ENCODE data around the gene JAKMIP1.

Gene JAKMIP1

GRCh38 chr4:6085691-6086628, 114.4 kb downstream of the JAKMIP1 start:
- TF ChIP-seq REST (IDR thresholded peaks at IDR 0.05; ENCODE audit: low read depth), result no peak
- no peak for TF ChIP-seq RAD21 (IDR thresholded peaks at IDR 0.05; ENCODE audit: low read depth)
- TF ChIP-seq TAF1 (IDR thresholded peaks at IDR 0.05; ENCODE audit: low read depth), result no peak
- no peak for TF ChIP-seq CREB1 (IDR thresholded peaks at IDR 0.05; ENCODE audit: low read depth)
- no peak for TF ChIP-seq MAX (IDR thresholded peaks at IDR 0.05)
- no peak for TF ChIP-seq TCF12 (IDR thresholded peaks at IDR 0.05; ENCODE audit: low read depth)
- no peak for TF ChIP-seq ZBTB7A (IDR thresholded peaks at IDR 0.05; ENCODE audit: low read depth)
- no peak for TF ChIP-seq USF1 (IDR thresholded peaks at IDR 0.05)
- no peak for TF ChIP-seq FOXM1 (IDR thresholded peaks at IDR 0.05; ENCODE audit: borderline replicate concordance, low read depth)
- no peak for TF ChIP-seq EGR1 (IDR thresholded peaks at IDR 0.05)
- no peak for TF ChIP-seq NFIC (IDR thresholded peaks at IDR 0.05)
- no peak for TF ChIP-seq EP300 (IDR thresholded peaks at IDR 0.05; ENCODE audit: borderline replicate concordance)
- TF ChIP-seq YY1 (IDR thresholded peaks at IDR 0.05; ENCODE audit: low read depth), result no peak

- TF ChIP-seq YY1 (IDR thresholded peaks at IDR 0.05; ENCODE audit: low read depth) (no peak), EGR1 (IDR thresholded peaks at IDR 0.05) (no peak), USF1 (IDR thresholded peaks at IDR 0.05) (no peak), TEAD4 (IDR thresholded peaks at IDR 0.05) (no peak), FOXM1 (IDR thresholded peaks at IDR 0.05; ENCODE audit: borderline replicate concordance, low read depth) (no peak), TAF1 (IDR thresholded peaks at IDR 0.05; ENCODE audit: low read depth) (no peak), CREB1 (IDR thresholded peaks at IDR 0.05; ENCODE audit: low read depth) (no peak), NFIC (IDR thresholded peaks at IDR 0.05) (no peak), RAD21 (IDR thresholded peaks at IDR 0.05; ENCODE audit: low read depth) (no peak), TCF12 (IDR thresholded peaks at IDR 0.05; ENCODE audit: low read depth) (no peak)
Observed at GRCh38 chr4:6085028-6085690, 115.2 kb downstream of the JAKMIP1 start.

GRCh38 chr4:6079965-6080364, 120.4 kb downstream of the JAKMIP1 start:
- TF ChIP-seq TCF12 (IDR thresholded peaks at IDR 0.05; ENCODE audit: low read depth) (no peak), TAF1 (IDR thresholded peaks at IDR 0.05; ENCODE audit: low read depth) (no peak)

GRCh38 chr4:6078560-6078959, 121.8 kb downstream of the JAKMIP1 start:
- TF ChIP-seq RAD21 (IDR thresholded peaks at IDR 0.05; ENCODE audit: low read depth) (no peak), EP300 (IDR thresholded peaks at IDR 0.05; ENCODE audit: borderline replicate concordance) (no peak), CEBPB (IDR thresholded peaks at IDR 0.05) (no peak), TCF12 (IDR thresholded peaks at IDR 0.05; ENCODE audit: low read depth) (no peak), FOXM1 (IDR thresholded peaks at IDR 0.05; ENCODE audit: borderline replicate concordance, low read depth) (no peak), TAF1 (IDR thresholded peaks at IDR 0.05; ENCODE audit: low read depth) (no peak), REST (IDR thresholded peaks at IDR 0.05; ENCODE audit: low read depth) (no peak), EGR1 (IDR thresholded peaks at IDR 0.05) (no peak), USF1 (IDR thresholded peaks at IDR 0.05) (no peak), NFIC (IDR thresholded peaks at IDR 0.05) (no peak), YY1 (IDR thresholded peaks at IDR 0.05; ENCODE audit: low read depth) (no peak), ZBTB7A (IDR thresholded peaks at IDR 0.05; ENCODE audit: low read depth) (no peak), CREB1 (IDR thresholded peaks at IDR 0.05; ENCODE audit: low read depth) (no peak), TEAD4 (IDR thresholded peaks at IDR 0.05) (no peak), MAX (IDR thresholded peaks at IDR 0.05) (no peak)

- TF ChIP-seq CEBPB (IDR thresholded peaks at IDR 0.05) (no peak), REST (IDR thresholded peaks at IDR 0.05; ENCODE audit: low read depth) (no peak), USF1 (IDR thresholded peaks at IDR 0.05) (no peak), RAD21 (IDR thresholded peaks at IDR 0.05; ENCODE audit: low read depth) (no peak), TEAD4 (IDR thresholded peaks at IDR 0.05) (no peak), ZBTB7A (IDR thresholded peaks at IDR 0.05; ENCODE audit: low read depth) (no peak), FOXM1 (IDR thresholded peaks at IDR 0.05; ENCODE audit: borderline replicate concordance, low read depth) (no peak), TCF12 (IDR thresholded peaks at IDR 0.05; ENCODE audit: low read depth) (no peak), NFIC (IDR thresholded peaks at IDR 0.05) (no peak)
Observed at GRCh38 chr4:6076391-6076790, 124.0 kb downstream of the JAKMIP1 start.
